ENCODE measurements around the gene ADAM19. TPM values are rescaled to one million over a fixed set of nuclear protein-coding genes. Genes with fewer than 3 reads are reported as not detected.
A peak's percentile ranks its signal among the peaks of the same experiment; 100 is the strongest.

ADAM19 gene
- total RNA-seq, 3 donors from 2014 or later: 1.9 to 3.6 (median 3.5) TPM

DNA sequence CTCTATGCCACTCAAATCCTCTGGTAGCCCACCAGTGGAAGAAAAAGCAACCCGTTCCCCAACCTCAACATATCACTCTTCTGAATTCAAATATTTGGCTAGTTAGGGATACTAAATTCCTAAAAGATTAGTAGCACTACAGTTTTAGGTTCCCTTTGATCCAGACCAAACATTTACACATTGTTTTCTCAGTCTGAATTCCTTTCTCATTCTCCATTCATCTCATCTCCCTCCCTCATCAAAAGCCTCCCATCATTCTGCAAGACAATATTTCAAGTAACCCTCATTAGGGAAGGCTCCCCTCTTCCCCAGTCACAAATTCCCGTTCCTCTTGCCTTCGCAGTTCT, 26.3 kb downstream of the ADAM19 start:
- H3K27ac ChIP-seq: no peak overlapping the region
- intact Hi-C loops (cut with DNase I; ENCODE audit: low total_unique reads): no loop called here
- no peaks in the 10 kb centered on the region for H3K4me1 ChIP-seq
- no peak overlapping the region for H3K4me3 ChIP-seq
- H3K9me3 ChIP-seq: no peaks in the 10 kb centered on the region
- no peaks in the 10 kb centered on the region for H3K36me3 ChIP-seq
- no peaks in the 10 kb centered on the region for H3K27me3 ChIP-seq
- no peak for TF ChIP-seq POLR2A (IDR thresholded peaks at IDR 0.05)
- TF ChIP-seq, protein P1, sequence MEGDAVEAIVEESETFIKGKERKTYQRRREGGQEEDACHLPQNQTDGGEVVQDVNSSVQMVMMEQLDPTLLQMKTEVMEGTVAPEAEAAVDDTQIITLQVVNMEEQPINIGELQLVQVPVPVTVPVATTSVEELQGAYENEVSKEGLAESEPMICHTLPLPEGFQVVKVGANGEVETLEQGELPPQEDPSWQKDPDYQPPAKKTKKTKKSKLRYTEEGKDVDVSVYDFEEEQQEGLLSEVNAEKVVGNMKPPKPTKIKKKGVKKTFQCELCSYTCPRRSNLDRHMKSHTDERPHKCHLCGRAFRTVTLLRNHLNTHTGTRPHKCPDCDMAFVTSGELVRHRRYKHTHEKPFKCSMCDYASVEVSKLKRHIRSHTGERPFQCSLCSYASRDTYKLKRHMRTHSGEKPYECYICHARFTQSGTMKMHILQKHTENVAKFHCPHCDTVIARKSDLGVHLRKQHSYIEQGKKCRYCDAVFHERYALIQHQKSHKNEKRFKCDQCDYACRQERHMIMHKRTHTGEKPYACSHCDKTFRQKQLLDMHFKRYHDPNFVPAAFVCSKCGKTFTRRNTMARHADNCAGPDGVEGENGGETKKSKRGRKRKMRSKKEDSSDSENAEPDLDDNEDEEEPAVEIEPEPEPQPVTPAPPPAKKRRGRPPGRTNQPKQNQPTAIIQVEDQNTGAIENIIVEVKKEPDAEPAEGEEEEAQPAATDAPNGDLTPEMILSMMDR (IDR thresholded peaks at IDR 0.05): no peak
- no peak for TF ChIP-seq POLR2AphosphoS5 (IDR thresholded peaks at IDR 0.05)
- no peak for DNase-seq (ENCODE audit: low spot score in 2 of 2)

- H3K4me1 ChIP-seq: no peaks in the 10 kb centered on the region
Measured at GRCh38 chr5:157548513-157549282, 26.9 kb downstream of the ADAM19 start.

DNA sequence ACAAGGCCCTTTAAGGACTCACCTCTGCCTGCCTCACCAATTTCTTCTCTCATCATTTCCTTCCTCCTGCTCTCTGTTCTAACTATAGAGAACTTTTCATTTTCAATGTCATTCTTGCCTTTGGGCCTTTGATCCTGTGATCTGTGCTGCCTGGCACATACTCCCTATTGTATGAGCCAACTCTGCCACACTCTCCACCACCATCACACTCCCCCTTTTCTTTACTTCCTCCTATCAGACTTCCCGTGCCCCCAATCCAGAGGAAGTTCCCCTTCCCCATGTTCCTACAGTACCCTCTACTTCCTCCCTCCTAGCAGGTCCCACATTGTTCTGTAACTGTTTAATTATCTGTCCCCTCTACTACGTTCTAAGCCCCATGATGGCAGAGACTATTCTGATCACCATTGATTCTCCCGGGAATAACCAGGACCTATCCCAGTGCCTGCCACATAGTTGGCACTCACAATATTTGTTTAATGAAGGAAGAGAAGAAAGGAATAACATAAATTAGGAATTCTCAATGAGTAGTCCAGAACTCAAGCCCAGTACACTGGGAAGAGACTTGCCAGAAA, 27.5 kb downstream of the ADAM19 start:
- no peaks in the 10 kb centered on the region for H3K9me3 ChIP-seq
- TF ChIP-seq, protein P1 (IDR thresholded peaks at IDR 0.05): no peak
- no peak for TF ChIP-seq POLR2A (IDR thresholded peaks at IDR 0.05)
- no peak for TF ChIP-seq POLR2AphosphoS5 (IDR thresholded peaks at IDR 0.05)
- H3K4me1 ChIP-seq: no peaks in the 10 kb centered on the region
- H3K27me3 ChIP-seq: no peaks in the 10 kb centered on the region
- H3K4me3 ChIP-seq: no peak overlapping the region
- no peaks in the 10 kb centered on the region for H3K36me3 ChIP-seq
- DNase-seq (ENCODE audit: low spot score in 2 of 2): no peak
- H3K27ac ChIP-seq: peak overlapping the region in 1 of 2 donors; percentile 12
- intact Hi-C loops (cut with DNase I; ENCODE audit: low total_unique reads): no loop called here

More at GRCh38 chr5:157548513-157549282, 26.9 kb downstream of the ADAM19 start:
- no peak overlapping the region for H3K4me3 ChIP-seq
- H3K27ac ChIP-seq: peak overlapping the region in 1 of 2 donors; percentile 53
- intact Hi-C loops (cut with DNase I; ENCODE audit: low total_unique reads): no loop called here
- DNase-seq (ENCODE audit: low spot score in 2 of 2): no peak
- H3K9me3 ChIP-seq: no peaks in the 10 kb centered on the region
- H3K36me3 ChIP-seq: no peaks in the 10 kb centered on the region
- TF ChIP-seq POLR2AphosphoS5 (IDR thresholded peaks at IDR 0.05) (no peak), POLR2A (IDR thresholded peaks at IDR 0.05) (no peak)
- TF ChIP-seq, protein P1 (IDR thresholded peaks at IDR 0.05): no peak
- H3K27me3 ChIP-seq: no peaks in the 10 kb centered on the region

DNA sequence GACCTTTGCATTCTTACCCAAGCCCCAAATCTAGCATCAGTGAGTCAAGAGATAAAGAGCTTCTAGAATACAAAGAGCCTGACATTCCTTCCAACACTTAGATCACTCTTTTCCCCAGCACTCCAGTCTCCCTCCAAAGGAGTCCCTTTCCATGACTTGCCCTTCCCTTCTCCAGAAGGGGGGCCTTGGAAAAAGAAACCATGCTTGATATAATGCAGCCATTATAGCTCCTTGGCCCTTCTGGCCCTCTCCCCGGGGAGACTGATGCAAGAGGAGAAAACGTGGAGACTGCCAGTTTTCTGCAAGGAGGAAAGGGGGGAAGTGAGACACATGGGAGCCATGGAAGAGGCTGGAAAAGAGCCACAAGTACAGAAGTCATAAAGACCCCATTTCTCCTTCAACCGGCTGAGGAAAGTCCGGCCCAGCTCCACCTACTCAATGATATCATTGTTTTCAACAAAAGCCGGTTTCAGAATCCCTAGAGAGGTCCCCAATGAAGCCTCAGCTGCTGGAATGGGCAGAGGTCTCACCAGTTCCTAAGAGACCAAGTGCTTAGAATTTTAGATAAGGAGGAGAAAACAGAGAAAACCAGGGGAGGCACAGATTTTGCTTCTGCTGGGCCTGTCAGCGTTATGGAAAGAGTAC, 29.0 kb downstream of the ADAM19 start:
- Histone ChIP-seq H3K4me1 (no peaks in the 10 kb centered on the region), H3K27me3 (no peaks in the 10 kb centered on the region), H3K36me3 (no peaks in the 10 kb centered on the region), H3K9me3 (no peaks in the 10 kb centered on the region), H3K4me3 (no peak overlapping the region), H3K27ac (peak overlapping the region in 1 of 2 donors; percentile 12)
- TF ChIP-seq, protein P1 (IDR thresholded peaks at IDR 0.05): no peak
- TF ChIP-seq POLR2AphosphoS5 (IDR thresholded peaks at IDR 0.05) (no peak), POLR2A (IDR thresholded peaks at IDR 0.05) (no peak)
- no peak for DNase-seq (ENCODE audit: low spot score in 2 of 2)
- intact Hi-C loops (cut with DNase I; ENCODE audit: low total_unique reads): no loop called here

Measured in breast epithelium (tissue), 4 donors.